Measurements from ENCODE around the gene TRPV4. TPM values are rescaled to one million over a fixed set of nuclear protein-coding genes. Genes with fewer than 3 reads are reported as not detected.
"Not testable (repeated sequence)": the region's sequence is repeated elsewhere in the genome, so short reads cannot be mapped to it uniquely, and the experiment has no call there.

TRPV4 gene
- total RNA-seq, 1 donor from 2014 or later = 0.46 TPM

DNA sequence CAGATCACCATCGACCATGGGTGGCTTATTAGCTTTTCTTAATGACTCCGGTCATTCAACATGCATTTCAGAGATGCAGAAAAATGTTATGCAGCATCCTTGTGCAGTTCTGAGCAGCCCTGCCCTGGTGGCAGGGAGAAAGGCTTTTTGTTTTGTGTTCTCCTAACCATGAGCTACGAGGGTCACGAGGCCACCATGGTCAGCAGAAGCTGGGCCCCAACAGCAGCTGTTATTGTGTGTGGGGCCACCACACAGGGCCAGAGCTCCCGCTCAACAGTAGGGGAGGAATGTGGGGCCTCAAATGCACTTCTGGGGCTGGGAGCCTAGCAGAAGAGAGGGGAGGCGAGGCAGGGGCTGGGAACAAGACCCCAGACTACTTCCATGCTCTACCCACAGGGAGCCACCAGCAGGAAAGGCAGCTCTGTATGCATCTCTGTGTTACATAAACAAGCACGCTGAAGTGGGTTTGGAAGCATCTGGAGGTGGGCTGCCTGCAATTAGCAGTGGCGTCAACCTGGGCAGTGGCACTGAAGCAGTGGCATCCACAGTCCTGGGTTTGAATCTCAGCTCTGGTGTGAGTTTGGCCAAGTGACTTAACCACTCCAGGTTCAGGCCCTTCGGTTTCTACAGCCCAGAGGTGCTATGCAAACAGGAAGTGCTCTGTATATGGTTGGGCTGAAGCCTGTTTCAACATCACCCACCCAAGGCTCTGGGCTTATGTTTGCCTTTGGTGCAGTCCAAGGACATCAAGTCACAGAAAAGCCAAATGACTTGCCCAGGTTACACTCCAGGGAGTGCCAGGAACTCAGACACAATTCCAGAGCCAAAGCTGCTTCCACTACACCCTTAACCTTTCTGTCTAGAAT, 30.9 kb upstream of the TRPV4 start:
- no peak for DNase-seq (ENCODE audit: low spot score)
- intact Hi-C loops (cut with DNase I) = no loop called here

DNA sequence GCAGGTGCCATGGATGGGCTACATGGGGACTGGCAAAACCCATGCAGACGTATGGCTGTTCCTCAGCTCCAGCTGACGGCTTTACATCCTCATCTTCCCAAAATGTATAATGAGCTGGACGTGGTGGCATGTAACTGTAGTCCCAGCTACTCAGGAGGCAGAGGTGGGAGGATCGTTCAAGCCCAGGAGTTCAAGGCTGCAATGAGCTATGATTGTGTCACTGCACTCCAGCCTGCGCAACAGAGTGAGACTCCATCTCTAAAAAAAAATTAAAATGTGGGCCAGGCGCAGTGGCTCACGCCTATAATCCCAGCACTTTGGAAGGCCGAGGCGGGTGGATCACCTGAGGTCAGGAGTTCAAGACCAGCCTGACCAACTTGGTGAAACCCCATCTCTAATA, 29.3 kb upstream of the TRPV4 start:
- DNase-seq (ENCODE audit: low spot score); intact Hi-C loops (cut with DNase I): not testable (repeated sequence)

DNA sequence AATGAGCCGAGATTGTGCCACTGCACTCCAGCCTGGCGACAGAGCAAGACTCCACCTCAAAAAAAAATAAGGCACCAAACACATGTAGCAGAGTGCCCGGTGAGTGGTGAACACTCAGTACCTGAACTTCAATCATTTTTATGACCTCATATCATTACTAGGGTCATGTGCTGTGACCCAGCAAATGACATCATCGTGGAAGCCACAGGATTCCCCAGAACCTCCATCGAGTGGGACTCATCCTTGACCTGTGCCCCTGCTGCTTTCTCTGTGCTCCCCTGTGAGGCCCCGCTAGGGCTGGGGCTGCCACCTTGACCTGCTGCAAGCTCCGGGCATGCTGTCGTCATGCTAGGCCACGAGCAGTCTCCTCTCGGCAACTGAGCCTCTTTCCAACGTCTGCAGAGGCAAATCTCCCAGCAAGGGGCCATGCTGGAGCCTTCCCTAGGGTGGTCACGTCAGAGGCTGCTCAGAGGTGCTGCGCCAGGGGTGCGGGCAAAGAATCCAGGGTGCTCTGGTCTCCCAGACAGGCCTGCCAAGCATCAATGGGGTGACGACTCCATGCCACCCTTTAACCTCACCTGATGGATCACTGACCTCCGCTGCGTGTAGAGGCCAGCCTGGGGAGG, 28.6 kb upstream of the TRPV4 start:
- intact Hi-C loops (cut with DNase I) = no loop called here

DNA sequence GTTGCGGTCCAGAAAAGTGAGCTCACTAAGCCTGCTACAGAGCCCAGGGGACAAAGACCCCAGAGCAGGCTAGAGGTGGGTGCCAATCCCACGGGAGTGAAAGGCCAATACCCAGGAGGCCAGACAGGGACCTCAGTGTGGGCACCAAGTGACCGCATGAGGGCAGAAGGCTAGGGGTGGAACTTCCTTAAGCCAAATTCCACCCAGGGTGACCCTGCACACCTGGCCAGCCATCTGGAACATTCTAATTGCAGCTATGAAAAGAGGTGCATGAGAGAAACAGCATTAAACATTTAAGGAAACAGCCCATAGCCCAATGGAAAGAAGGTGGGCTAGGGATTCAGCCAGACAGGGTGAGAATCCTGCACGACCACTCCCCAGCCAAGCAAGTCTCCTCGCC, 27.8 kb upstream of the TRPV4 start:
- DNase-seq (ENCODE audit: low spot score) = no peak
- intact Hi-C loops (cut with DNase I) = no loop called here

More for the DNA sequence above, 28.6 kb upstream of the TRPV4 start:
- no peak for DNase-seq (ENCODE audit: low spot score)

DNA sequence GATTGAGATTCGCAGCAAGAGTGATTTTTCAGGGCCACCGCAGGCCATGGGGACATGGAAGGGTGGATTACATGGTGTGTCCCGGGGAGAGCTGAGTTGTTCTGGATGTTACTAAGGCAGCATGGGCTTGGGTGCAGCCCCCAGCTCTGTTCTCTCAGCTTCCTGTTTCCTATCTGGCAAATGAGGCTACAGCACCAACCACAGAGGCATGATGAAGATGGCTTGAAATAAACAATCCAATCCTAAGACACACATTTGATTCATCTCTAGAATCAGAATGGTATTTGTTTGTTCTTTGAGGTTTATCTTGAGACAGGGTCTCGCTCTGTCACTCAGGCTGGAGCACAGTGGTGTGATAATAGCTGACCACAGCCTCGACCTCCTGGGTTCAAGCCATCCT, 25.6 kb upstream of the TRPV4 start:
- intact Hi-C loops (cut with DNase I) = no loop called here

DNA sequence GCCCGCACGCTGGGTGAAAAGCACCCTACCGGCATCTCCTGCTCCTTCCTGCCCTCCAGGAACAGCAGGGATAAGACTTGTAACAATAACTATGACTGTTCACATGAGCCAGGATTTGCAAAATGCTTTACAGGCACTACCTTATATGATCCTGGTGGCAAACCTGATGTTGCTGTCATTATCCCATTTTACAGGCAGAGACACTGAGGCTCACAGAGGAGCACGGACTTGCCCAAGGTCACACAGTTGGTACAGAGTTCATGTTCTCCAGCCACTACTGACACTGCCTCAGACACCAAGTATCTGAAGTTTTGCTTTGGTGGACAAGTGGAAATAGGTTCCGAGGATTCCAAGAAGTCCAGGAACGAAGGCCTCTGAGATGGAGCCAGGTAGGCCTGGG, 24.5 kb upstream of the TRPV4 start:
- no peak for DNase-seq (ENCODE audit: low spot score)
- intact Hi-C loops (cut with DNase I) = no loop called here

More for the DNA sequence above, 25.6 kb upstream of the TRPV4 start:
- no peak for DNase-seq (ENCODE audit: low spot score)

DNA sequence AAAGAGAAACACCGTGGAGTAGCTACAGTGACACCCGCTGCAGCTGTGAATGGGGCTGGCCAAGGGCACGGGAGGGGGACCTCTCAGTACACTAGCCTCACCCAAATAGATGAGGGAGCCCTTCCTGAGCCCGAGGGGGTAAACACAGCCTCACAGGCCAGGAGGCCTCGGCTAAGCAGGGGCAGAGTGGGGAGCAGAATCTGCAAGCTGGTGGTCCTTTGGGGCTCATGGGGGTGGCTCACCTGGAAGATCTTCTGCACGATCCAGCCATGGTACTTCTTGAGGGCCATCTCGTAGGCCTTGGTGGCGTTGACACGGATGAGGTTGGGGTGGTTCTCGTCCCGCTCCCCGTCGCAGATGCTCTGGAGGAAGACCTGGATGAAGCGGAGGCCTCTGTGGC, 22.2 kb upstream of the TRPV4 start:
- no peak for DNase-seq (ENCODE audit: low spot score)
- intact Hi-C loops (cut with DNase I) = no loop called here

DNA sequence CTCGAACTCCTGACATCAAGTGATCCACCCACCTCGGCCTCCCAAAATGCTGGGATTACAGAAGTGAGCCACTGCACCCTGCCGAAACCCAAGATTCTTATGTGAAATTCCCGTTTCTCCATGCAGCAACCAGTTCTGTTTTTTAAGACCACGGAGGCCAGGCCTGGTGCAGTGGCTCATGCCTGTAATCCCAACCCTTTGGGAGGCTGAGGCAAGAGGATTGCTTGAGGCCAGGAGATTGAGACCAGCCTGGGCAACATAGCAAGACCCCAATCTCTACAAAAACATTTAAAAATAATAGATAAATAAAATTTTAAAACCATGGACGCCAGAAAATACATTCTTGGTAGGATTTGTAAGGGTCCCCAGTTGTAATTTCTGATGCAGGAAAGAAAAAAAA, 17.3 kb upstream of the TRPV4 start:
- intact Hi-C loops (cut with DNase I); DNase-seq (ENCODE audit: low spot score): not testable (repeated sequence)

DNA sequence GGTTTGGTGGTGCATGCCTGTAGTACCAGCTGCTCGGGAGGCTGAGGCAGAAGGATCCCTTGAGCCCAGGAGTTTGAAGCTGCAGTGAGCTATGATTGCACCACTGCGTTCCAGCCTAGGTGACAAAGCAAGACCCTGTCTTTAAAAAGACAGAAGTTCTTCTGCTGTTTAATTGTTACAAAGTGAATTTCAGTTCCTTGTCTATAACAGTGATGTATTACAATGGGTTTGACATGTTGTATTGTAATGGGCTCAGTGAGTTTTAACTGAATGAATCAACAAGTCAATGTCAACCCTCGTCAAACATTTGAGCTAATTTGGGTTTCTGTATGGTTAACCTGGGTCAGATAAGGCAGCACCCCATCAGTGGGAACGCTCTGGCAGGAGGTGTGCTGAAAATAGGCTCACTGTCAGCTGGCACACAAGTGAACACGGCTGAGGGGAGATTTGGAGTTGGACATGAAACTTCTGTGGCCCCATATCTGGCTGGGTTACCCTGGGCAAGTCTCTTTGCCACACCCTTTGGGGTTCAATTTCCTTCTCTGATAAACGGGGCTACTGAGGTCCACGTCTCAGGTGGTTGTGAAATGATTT, 14.0 kb upstream of the TRPV4 start:
- DNase-seq (ENCODE audit: low spot score) = no peak
- intact Hi-C loops (cut with DNase I) = no loop called here

DNA sequence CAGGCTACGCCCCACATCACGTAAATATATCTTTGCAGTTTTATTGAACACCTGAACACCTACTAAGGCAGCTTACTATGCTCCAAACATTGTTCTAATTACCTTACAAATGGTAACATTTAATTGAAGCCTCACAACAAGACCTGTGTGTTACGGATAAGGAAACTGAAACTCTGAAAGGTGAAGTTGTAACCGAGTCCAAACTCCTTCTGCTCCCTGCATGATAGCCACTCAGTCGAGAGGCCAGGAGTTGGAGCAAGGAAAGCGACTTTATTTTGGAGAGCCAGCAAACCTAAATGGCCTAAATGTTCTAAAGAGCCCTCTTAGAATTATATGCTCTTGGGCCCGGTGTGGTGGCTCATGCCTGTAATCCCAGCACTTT, 12.6 kb upstream of the TRPV4 start:
- intact Hi-C loops (cut with DNase I) = loop anchor here (2.0 kb wide), 1 partner anchor 41 kb away; no protein-coding TSS in a partner anchor
- DNase-seq (ENCODE audit: low spot score) = no peak

DNA sequence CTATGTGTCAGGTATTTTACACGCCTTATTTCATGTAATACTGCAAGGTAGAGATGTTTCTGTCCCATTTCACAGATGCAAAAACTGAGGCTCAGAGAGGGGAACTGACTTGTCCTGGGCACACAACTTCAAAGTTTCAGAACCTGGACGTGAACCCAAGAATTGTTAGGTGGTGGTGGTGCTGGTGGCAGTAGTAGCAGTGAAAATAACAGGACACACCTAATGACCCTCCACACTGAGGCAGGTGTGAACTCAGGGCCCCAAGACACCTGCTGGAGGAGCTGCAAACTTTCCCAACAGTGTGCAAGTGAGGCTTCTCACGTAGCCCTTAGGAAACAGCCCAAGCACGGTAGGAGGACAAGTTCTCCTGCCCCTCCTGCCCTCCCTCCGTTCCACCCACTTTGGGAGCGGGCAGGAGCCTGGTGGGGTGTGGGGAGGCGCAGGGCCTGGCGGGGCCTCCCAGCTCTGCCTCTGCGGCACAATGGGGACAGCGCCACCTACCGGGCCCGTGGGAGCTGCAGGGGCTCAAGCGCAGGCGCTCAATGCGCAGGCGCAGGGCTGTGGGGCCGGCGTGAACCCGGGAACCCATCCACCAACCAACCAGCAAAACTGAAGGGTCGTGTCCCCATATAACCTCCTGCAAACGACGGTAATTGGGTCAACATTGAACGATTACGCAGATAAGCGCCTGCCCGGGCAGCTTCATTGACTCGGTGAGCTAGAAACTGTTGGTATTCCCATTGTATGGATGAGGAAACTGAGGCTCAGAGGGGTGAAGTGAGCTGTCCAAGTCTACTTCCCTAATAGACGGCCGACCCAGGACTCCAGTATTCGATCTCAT, 12.0 kb upstream of the TRPV4 start:
- DNase-seq (ENCODE audit: low spot score) = peak; percentile 95
- intact Hi-C loops (cut with DNase I) = loop anchor here (2.0 kb wide), 1 partner anchor 40 kb away; no protein-coding TSS in a partner anchor

DNA sequence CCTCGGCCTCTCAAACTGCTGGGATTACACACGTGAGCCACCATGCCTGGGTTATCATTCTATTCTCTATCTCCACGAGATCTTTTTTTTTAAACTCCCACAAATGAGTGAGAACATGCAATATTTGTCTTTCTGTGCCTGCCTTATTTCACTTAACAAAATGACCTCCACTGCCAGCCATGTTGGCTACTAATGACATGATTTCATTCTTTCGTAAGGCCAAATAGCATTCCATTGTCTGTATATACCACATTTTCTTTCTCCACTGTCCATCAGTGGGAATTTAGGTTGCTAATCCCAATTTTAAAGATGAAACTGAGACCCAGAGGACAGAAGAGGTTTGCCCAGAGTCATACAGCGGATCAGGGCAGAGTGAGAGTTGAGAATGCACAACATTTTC, 10.9 kb upstream of the TRPV4 start:
- no peak for DNase-seq (ENCODE audit: low spot score)
- intact Hi-C loops (cut with DNase I) = loop anchor here (2.0 kb wide), 1 partner anchor 39 kb away; no protein-coding TSS in a partner anchor

DNA sequence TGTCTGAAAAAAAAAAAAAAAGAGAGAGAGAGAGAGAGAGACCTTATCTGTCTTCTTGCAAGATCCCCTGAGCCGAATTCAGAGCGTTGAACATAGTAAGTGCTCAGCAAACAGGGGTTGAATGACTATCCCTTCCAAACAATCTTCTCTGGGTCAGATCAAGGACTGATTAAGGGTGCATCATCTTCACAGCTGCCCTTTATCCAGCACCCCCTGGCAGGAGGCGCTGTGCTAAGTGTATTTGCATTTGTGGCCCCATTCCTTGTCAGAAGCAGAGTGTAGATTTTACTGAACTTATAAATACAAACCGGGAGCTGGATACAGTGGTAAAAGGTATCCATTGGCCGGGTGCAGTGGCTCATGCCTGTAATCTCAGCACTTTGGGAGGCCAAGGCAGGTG, 8.8 kb upstream of the TRPV4 start:
- DNase-seq (ENCODE audit: low spot score) = no peak
- intact Hi-C loops (cut with DNase I) = no loop called here

DNA sequence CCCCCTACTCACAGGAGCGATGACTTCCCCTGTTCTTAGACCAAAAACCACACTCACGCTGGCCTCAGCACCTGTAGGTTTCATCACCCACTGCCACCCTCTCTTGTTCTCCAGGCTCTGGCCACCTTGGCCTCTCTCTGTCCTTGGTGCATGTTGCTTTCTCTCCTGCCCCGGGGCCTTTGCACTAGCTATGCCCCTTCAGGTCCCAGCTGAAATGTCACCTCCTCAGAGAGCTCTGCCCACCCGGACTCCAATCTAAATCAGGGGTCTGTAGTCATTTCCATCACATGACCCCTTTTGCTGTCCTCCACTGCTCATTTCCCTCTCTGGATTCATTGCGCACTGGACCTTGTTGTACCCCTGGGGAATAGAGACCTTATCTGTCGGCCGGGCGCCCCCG, 8.2 kb upstream of the TRPV4 start:
- no peak for DNase-seq (ENCODE audit: low spot score)
- intact Hi-C loops (cut with DNase I) = no loop called here

DNA sequence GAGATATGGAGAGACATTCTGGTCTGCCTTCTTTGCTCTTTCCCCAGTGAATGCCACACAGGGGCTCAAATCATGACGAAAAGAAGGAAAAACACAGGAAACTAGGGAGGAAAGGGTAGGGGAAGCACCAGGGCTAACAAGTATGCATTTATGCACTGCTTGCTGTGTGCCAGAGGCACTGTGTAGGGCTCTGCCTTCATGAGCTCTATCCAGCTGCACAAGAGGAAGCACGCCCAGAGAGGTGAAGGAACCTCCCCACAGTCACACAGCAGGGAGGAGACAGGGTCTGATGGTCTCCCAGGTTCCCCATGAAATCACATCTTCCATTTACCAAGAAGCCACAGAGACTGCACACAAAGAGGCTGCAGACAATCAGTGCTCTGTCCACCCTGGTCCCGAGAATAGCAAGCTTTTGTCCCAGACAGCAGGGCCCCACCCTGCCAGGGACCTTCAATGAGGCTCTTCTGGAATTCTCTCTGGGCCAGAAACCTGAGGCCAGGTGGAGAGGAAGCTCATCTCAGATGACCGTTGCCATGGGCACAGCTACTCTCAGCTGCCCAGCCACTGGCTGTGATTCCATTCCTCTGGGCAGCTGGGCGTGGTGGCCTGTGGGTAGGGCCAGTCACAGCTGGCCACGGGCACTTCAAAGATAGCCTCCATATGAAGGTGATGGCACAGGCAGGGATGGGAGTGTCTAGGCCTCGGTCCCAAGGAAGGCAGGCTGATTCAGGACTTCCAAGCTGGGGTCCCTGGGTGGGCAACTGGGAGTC, 7.3 kb upstream of the TRPV4 start:
- no peak for DNase-seq (ENCODE audit: low spot score)
- intact Hi-C loops (cut with DNase I) = no loop called here

DNA sequence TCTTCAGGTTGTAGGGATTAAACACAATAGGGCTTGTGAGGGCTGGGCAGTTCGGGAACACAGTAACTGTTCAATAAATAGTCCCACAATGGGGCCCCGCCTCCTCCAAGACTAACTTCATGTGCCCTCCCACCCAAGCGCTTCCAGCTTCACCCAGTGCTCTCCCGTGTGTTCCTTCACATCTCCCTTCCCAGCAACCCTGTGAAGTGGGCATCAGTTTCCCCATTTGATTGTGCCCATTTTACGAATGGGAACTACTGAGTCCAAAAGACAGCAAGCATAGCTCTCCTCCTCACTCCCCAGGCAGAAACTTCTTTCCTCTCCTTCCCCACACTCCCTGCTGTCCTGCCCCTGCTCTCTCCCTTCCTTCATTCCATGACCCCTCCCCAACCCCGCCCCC, 6.2 kb upstream of the TRPV4 start:
- DNase-seq (ENCODE audit: low spot score) = no peak
- intact Hi-C loops (cut with DNase I) = no loop called here

DNA sequence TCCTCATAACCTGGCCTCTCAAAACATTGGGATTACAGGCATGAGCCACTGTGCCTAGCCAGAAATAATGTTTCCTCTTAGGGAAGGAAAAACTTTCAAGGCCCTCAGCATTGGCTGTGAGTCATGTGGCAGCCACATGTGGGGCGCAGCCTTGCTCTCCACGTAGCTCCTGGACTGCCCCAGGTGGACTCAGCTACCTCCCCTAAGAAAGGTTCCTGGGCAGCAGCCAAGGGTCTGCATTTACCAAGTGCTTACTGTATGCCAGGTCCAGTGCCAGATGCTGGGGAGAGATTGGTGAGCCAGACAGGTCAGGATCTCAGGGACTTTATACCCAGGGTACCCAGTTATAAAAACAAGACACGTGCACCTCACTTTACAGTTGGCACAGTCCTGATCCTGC, 3.7 kb upstream of the TRPV4 start:
- DNase-seq (ENCODE audit: low spot score) = no peak
- intact Hi-C loops (cut with DNase I) = no loop called here

DNA sequence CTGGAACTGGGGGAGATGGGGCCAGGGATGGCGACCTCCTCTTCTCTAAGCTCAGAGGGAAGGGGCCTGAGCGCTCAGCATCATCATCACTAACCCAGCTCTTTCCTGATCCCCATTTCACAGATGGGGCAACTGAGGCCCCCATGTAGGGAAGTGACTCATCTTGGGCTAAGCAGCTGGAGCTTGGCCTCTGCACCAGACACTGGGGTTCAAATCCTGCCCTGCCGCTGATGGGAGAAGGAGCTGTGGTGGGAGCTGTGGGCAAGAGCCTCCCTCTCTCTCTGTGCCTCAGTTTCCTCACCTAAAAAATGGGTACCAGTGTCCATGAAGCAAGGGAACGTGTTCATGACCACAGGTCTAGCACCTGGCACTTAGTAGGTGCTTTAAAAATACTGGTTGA, 2.6 kb upstream of the TRPV4 start:
- intact Hi-C loops (cut with DNase I) = no loop called here
- DNase-seq (ENCODE audit: low spot score) = no peak

Measured in cardiac septum (tissue), 1 donor.